GM12878 (cell line): Measurements from ENCODE around the gene LNX2. TPM values are rescaled to one million over a fixed set of nuclear protein-coding genes. Genes with fewer than 3 reads are reported as not detected.

Experiments
- ATAC-seq: fragments of 200-7000 bp; cut with Tn5 transposase; 3 replicates; pipeline ENCODE4 v1.9.1; 2020; ENCODE audit warnings: mild to moderate bottlenecking, moderate library complexity
- BruUV-seq: library from RNA; stranded (reverse); fragments of 400-500 nt; replicated peaks from 2 replicates; lab custom pipeline; 2021; lab: Mats Ljungman, UMichigan
- CTCF ChIA-PET: fragments of 300-600 bp; sonication (Branson Sonifier 250); formaldehyde crosslinking; extraction: SDS; loops from one replicate; lab custom pipeline; 2021; ENCODE audit warnings: inconsistent platforms; lab: Yijun Ruan, JAX
- POLR2A ChIA-PET: fragments of 350-600 bp; formaldehyde crosslinking; extraction: SDS; loops from one replicate; lab custom pipeline; 2021; ENCODE audit warnings: inconsistent platforms; lab: Charles Lee
- RAD21 ChIA-PET: fragments of 300-600 bp; sonication (Branson Sonifier 250); formaldehyde crosslinking; loops from one replicate; lab custom pipeline; 2023; ENCODE audit warnings: antibody characterized with exemption; ENCODE audit not compliant: unreplicated experiment; lab: Charles Lee
- SMC1A ChIA-PET: fragments of 300-600 bp; sonication (Branson Sonifier 250); formaldehyde crosslinking; loops from one replicate; lab custom pipeline; 2023; ENCODE audit not compliant: unreplicated experiment, uncharacterized antibody; lab: Charles Lee
- DNase-seq: peaks from one replicate; pipeline ENCODE4 v3.0.0-alpha.2; 2011; ENCODE audit warnings: low read depth, low spot score
- FAIRE-seq: peaks from 3 replicates; lab custom pipeline; 2011; peaks lifted over from hg19 to GRCh38; lab: Jason Lieb, UNC
- H2AFZ ChIP-seq: 2 replicates; pipeline ENCODE4 v1.6.0; 2011; ENCODE audit warnings: low read depth, low read length, control low read depth; ENCODE audit not compliant: control insufficient read depth
- H3K27ac ChIP-seq: 2 replicates; pipeline ENCODE4 v1.5.1; 2011; ENCODE audit warnings: control low read depth; ENCODE audit not compliant: control insufficient read depth, insufficient read depth
- H3K27me3 ChIP-seq, 2 experiments: replicated peaks in 1 of 2; 2 replicates each; pipeline versions ENCODE4 v1.6.0 to v1.6.1; 2011; ENCODE audit warnings: low read length in 1 of 2; ENCODE audit not compliant: control insufficient read depth in 2 of 2, insufficient read depth in 2 of 2
- H3K36me3 ChIP-seq, 2 experiments: 2 replicates each; pipeline ENCODE4 v1.5.1; 2011; ENCODE audit warnings: low read length in 1 of 2; ENCODE audit not compliant: control insufficient read depth in 2 of 2, insufficient read depth in 2 of 2
- H3K4me1 ChIP-seq: 2 replicates; pipeline ENCODE4 v1.6.1; 2011; ENCODE audit warnings: mild to moderate bottlenecking, low read length, moderate library complexity, mixed read lengths; ENCODE audit not compliant: control insufficient read depth, insufficient read depth
- H3K4me2 ChIP-seq: 2 replicates; pipeline ENCODE4 v1.6.0; 2011; ENCODE audit warnings: control low read depth; ENCODE audit not compliant: control insufficient read depth, insufficient read depth
- H3K4me3 ChIP-seq: fragments of 200-600 bp; sonication (generic); 2 replicates; pipeline ENCODE4 v1.5.1; 2016
- H3K79me2 ChIP-seq: 2 replicates; pipeline ENCODE4 v1.6.0; 2011; ENCODE audit warnings: low read length; ENCODE audit not compliant: control insufficient read depth, insufficient read depth
- H3K9ac ChIP-seq: 2 replicates; pipeline ENCODE4 v1.8.0; 2011; ENCODE audit warnings: low read length, control low read depth, mixed read lengths; ENCODE audit not compliant: control insufficient read depth, insufficient read depth
- H3K9me3 ChIP-seq: replicated peaks from 3 replicates; pipeline ENCODE4 v1.5.1; 2011; ENCODE audit warnings: mild to moderate bottlenecking, low read length; ENCODE audit not compliant: control insufficient read depth, insufficient read depth
- H4K20me1 ChIP-seq: 2 replicates; pipeline ENCODE4 v1.6.0; 2011; ENCODE audit not compliant: control insufficient read depth, insufficient read depth
- CHD2 ChIP-seq: IDR thresholded peaks from 2 replicates; pipeline ENCODE4 v1.6.1; 2011; ENCODE audit warnings: low read depth, low read length, improper control_type of control experiment, borderline replicate concordance
- IKZF2 ChIP-seq, 2 experiments: fragments of 450-650 bp; IDR thresholded peaks; 2 replicates each; pipeline ENCODE4 v1.6.1; 2017; ENCODE audit warnings: mild to moderate bottlenecking in 2 of 2, moderate library complexity in 2 of 2
- KAT2A ChIP-seq: conservative IDR thresholded peaks from 2 replicates; pipeline ENCODE4 v1.6.1; 2011; ENCODE audit warnings: low read depth, low read length; ENCODE audit not compliant: control insufficient read depth
- MEF2A ChIP-seq: IDR thresholded peaks from 2 replicates; pipeline ENCODE4 v1.6.1; 2011; ENCODE audit warnings: low read depth, mild to moderate bottlenecking, low read length, moderate library complexity; ENCODE audit not compliant: insufficient read depth
- MEF2B ChIP-seq: fragments of 450-650 bp; IDR thresholded peaks from 2 replicates; pipeline ENCODE4 v1.6.1; 2018; ENCODE audit warnings: mild to moderate bottlenecking, moderate library complexity; ENCODE audit not compliant: partially characterized antibody, poor library complexity, severe bottlenecking
- NBN ChIP-seq: fragments of 450-650 bp; IDR thresholded peaks from 2 replicates; pipeline ENCODE4 v1.6.1; 2016
- NR2F1 ChIP-seq: fragments of 450-650 bp; conservative IDR thresholded peaks from 2 replicates; pipeline ENCODE4 v1.6.1; 2017; ENCODE audit warnings: mild to moderate bottlenecking
- PML ChIP-seq: IDR thresholded peaks from 2 replicates; pipeline ENCODE4 v1.6.1; 2012; ENCODE audit warnings: low read length, inconsistent platforms
- POLR2AphosphoS5 ChIP-seq: IDR thresholded peaks from 2 replicates; pipeline ENCODE4 v1.6.1; 2011; ENCODE audit warnings: mild to moderate bottlenecking, low read length, inconsistent platforms
- SMARCA5 ChIP-seq: fragments of 450-650 bp; IDR thresholded peaks from 2 replicates; pipeline ENCODE4 v1.6.1; 2017; ENCODE audit warnings: mild to moderate bottlenecking
- SP1 ChIP-seq: IDR thresholded peaks from one replicate; pipeline ENCODE4 v1.6.1; 2011; ENCODE audit warnings: low read depth, low read length
- STAT3 ChIP-seq: IDR thresholded peaks from 2 replicates; pipeline ENCODE4 v1.6.1; 2011; ENCODE audit warnings: low read depth, low read length, improper control_type of control experiment
- SUZ12 ChIP-seq: fragments of 200-600 bp; sonication (generic); IDR thresholded peaks from one replicate; pipeline ENCODE4 v1.6.1; 2018; ENCODE audit warnings: antibody characterized with exemption, mild to moderate bottlenecking; ENCODE audit not compliant: unreplicated experiment
- ZNF207 ChIP-seq: fragments of 450-650 bp; IDR thresholded peaks from 2 replicates; pipeline ENCODE4 v1.6.1; 2014; ENCODE audit warnings: antibody characterized with exemption, mild to moderate bottlenecking, borderline replicate concordance
- ZNF274 ChIP-seq: IDR thresholded peaks from one replicate; pipeline ENCODE4 v1.8.0; 2011; ENCODE audit not compliant: insufficient read length, insufficient read depth
- ZNF384 ChIP-seq: IDR thresholded peaks from 2 replicates; pipeline ENCODE4 v1.6.1; 2012; ENCODE audit warnings: low read depth, mild to moderate bottlenecking, low read length, improper control_type of control experiment, borderline replicate concordance
- WGBS: methylation state at CpG from one replicate; pipeline ENCODE4 v1.1.6; 2016; ENCODE audit warnings: low lambda C conversion rate; ENCODE audit not compliant: insufficient replicate concordance, insufficient coverage; ENCODE audit errors: missing lambda C conversion rate; 5-methylcytosine and 5-hydroxymethylcytosine counted together
- in situ Hi-C: fragments of 300-500 bp; cut with MboI; formaldehyde crosslinking; loops from 9 replicates; pipeline ENCODE4 v1.14.3; 2018; ENCODE audit warnings: mixed read lengths
- intact Hi-C: fragments of 100-400 bp; cut with micrococcal nuclease; formaldehyde crosslinking; loops from one replicate; pipeline ENCODE4 v1.14.2; 2022; ENCODE audit not compliant: unreplicated experiment
- polyA plus RNA-seq, 11 experiments: library from polyadenylated mRNA; depleted of rRNA in 4 of 11; unstranded in 6 of 11; stranded (reverse) in 5 of 11; fragments of >200 nt; fragmentation: Nextera tagmentation in 4 of 11; fragmentation: Illumina TruSeq in 1 of 11; extraction: Ambion mirVana in 4 of 11; extraction: Trizol in 1 of 11; gene quantifications; 1 replicate in 1 of 11; 2 replicates in 10 of 11; pipeline versions ENCODE4 v1.2.1 to v1.2.3, GENCODE V29; 2011 to 2016; ENCODE audit warnings: inconsistent platforms in 2 of 11, missing spikeins in 2 of 11, low read depth in 1 of 11
- total RNA-seq, 4 experiments: library from RNA; depleted of rRNA in 3 of 4; stranded (reverse); fragments of >200 nt in 3 of 4; fragmentation: Illumina TruSeq in 1 of 4; extraction: Trizol in 1 of 4; gene quantifications; 2 replicates each; pipeline versions ENCODE4 v1.2.1 to v1.2.3, GENCODE V29; 2013 to 2021
- TF ChIP-seq, protein P1 (sequence below): IDR thresholded peaks from 2 replicates; pipeline ENCODE4 v1.6.1; 2012; ENCODE audit warnings: low read depth, low read length, improper control_type of control experiment
- TF ChIP-seq, protein P2 (sequence below): fragments of 450-650 bp; IDR thresholded peaks from 2 replicates; pipeline ENCODE4 v1.6.1; 2017; ENCODE audit warnings: mild to moderate bottlenecking, moderate library complexity
- TF ChIP-seq, protein P3 (sequence below): fragments of 450-650 bp; IDR thresholded peaks from 2 replicates; pipeline ENCODE4 v1.6.1; 2018; ENCODE audit warnings: borderline replicate concordance, mild to moderate bottlenecking; ENCODE audit not compliant: partially characterized antibody

The LNX2 gene
- total and polyA plus RNA-seq, 10 of the 15 experiments (the other 5 are each of a cell fraction or from before 2014, with no cell fraction given) = 1.3 to 7.7 (median 4.4) TPM

DNA sequence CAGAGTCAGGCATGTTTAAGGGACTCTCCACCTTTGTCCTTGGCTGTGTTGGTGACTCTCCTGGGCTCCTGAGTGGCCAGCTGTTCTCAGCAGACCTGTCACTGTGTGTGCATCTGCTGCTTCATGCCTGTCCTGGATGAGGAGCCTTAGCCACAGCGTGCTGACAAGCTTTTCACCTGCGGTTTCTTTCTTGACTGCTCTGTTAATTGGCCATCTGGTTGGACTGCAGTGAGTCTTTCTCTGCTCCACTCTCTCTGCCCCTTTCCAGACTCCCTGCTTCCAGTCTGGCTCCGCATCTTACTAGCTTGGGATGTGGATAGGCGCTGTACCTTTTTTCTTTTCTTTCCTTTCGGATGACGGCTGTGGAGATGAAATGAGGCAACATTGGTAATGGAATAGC is 40.2 kb upstream of the LNX2 start:
- H3K9ac ChIP-seq = no peak overlapping the region
- POLR2A ChIA-PET = interaction anchor here (1.4 kb wide), 1 partner anchor 15 kb away, joined by 3 read pairs; no protein-coding TSS in a partner anchor
- H3K4me2 ChIP-seq = no peak overlapping the region
- CTCF ChIA-PET = no interaction called here
- intact Hi-C loops = no loop called here
- FAIRE-seq (no peak), ATAC-seq (no peak), DNase-seq (no peak)
- no peaks in the 10 kb centered on the region for H3K9me3 ChIP-seq
- in situ Hi-C loops = no loop called here
- H2AFZ ChIP-seq = no peak overlapping the region
- H3K36me3 ChIP-seq = peaks cover 0 to 14% of the 10 kb centered on the region in 2 experiments; a peak in 2 of 4 replicates
- no peaks in the 10 kb centered on the region for H3K4me1 ChIP-seq
- RAD21 ChIA-PET = no interaction called here
- 98% methylated on average over 6 of the region's 6 CpGs for WGBS
- SMC1A ChIA-PET = no interaction called here
- TF ChIP-seq POLR2AphosphoS5 (no peak), KAT2A (no peak), SP1 (no peak), MEF2B (no peak), ZNF207 (no peak), IKZF2 (IDR thresholded peaks at IDR 0.05) (no peak), ZNF384 (no peak), NR2F1 (no peak), MEF2A (no peak), NBN (no peak), SMARCA5 (no peak), CHD2 (no peak), STAT3 (no peak), SUZ12 (no peak), PML (no peak), ZNF274 (no peak)
- TF ChIP-seq, protein P1, sequence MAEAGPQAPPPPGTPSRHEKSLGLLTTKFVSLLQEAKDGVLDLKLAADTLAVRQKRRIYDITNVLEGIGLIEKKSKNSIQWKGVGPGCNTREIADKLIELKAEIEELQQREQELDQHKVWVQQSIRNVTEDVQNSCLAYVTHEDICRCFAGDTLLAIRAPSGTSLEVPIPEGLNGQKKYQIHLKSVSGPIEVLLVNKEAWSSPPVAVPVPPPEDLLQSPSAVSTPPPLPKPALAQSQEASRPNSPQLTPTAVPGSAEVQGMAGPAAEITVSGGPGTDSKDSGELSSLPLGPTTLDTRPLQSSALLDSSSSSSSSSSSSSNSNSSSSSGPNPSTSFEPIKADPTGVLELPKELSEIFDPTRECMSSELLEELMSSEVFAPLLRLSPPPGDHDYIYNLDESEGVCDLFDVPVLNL = no peak
- TF ChIP-seq, protein P2, sequence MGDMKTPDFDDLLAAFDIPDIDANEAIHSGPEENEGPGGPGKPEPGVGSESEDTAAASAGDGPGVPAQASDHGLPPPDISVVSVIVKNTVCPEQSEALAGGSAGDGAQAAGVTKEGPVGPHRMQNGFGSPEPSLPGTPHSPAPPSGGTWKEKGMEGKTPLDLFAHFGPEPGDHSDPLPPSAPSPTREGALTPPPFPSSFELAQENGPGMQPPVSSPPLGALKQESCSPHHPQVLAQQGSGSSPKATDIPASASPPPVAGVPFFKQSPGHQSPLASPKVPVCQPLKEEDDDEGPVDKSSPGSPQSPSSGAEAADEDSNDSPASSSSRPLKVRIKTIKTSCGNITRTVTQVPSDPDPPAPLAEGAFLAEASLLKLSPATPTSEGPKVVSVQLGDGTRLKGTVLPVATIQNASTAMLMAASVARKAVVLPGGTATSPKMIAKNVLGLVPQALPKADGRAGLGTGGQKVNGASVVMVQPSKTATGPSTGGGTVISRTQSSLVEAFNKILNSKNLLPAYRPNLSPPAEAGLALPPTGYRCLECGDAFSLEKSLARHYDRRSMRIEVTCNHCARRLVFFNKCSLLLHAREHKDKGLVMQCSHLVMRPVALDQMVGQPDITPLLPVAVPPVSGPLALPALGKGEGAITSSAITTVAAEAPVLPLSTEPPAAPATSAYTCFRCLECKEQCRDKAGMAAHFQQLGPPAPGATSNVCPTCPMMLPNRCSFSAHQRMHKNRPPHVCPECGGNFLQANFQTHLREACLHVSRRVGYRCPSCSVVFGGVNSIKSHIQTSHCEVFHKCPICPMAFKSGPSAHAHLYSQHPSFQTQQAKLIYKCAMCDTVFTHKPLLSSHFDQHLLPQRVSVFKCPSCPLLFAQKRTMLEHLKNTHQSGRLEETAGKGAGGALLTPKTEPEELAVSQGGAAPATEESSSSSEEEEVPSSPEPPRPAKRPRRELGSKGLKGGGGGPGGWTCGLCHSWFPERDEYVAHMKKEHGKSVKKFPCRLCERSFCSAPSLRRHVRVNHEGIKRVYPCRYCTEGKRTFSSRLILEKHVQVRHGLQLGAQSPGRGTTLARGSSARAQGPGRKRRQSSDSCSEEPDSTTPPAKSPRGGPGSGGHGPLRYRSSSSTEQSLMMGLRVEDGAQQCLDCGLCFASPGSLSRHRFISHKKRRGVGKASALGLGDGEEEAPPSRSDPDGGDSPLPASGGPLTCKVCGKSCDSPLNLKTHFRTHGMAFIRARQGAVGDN = no peak
- TF ChIP-seq, protein P3, sequence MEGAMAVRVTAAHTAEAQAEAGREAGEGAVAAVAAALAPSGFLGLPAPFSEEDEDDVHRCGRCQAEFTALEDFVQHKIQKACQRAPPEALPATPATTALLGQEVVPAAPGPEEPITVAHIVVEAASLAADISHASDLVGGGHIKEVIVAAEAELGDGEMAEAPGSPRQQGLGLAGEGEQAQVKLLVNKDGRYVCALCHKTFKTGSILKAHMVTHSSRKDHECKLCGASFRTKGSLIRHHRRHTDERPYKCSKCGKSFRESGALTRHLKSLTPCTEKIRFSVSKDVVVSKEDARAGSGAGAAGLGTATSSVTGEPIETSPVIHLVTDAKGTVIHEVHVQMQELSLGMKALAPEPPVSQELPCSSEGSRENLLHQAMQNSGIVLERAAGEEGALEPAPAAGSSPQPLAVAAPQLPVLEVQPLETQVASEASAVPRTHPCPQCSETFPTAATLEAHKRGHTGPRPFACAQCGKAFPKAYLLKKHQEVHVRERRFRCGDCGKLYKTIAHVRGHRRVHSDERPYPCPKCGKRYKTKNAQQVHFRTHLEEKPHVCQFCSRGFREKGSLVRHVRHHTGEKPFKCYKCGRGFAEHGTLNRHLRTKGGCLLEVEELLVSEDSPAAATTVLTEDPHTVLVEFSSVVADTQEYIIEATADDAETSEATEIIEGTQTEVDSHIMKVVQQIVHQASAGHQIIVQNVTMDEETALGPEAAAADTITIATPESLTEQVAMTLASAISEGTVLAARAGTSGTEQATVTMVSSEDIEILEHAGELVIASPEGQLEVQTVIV = no peak
- TF ChIP-seq, all 136 proteins: peak for 0
- H3K79me2 ChIP-seq = no peaks in the 10 kb centered on the region
- no peak overlapping the region for H3K27ac ChIP-seq
- H3K4me3 ChIP-seq = no peak overlapping the region
- no peaks in the 10 kb centered on the region for H3K27me3 ChIP-seq
- H4K20me1 ChIP-seq = no peaks in the 10 kb centered on the region; the same call in 1 of the 2 replicates
- BruUV-seq = no TSS peak
